Measurements from ENCODE around the gene AK8. TPM values are rescaled to one million over a fixed set of nuclear protein-coding genes. Genes with fewer than 3 reads are reported as not detected.
A peak's percentile ranks its signal among the peaks of the same experiment; 100 is the strongest.

AK8 gene
- total RNA-seq, 1 experiment from 2014 or later, result 2.5 TPM

DNA sequence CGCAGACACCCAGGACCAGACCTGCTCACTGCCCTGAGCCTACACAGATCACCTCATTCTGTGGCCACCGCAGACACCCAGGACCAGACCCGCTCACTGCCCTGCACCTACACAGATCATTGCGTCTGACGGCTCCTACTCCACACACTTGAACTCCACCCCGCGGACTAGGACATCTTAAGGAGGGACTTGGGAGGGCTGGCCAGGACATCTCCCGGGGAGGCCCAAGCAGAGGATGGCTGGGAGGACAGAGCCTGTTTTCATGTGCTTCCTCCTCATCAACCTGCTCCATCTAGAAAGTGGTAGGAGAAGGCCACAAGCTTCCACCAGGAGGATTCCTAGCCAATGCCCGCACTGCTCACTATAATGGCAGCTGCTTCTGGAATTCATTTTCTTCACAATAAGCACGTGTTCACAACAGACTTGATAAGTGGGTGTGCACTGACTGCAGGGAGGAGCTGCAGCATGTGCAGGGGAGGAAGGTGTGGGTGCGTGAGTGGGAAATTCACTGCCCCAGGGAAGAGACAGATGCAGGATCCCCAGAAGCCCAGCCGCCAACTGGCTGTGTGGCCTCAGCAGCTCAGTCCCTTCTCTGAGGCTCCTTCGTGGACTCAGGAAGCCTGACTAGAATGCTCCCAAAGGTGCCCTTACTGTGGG lies 64.8 kb downstream of the AK8 start (continued):
- TF ChIP-seq, protein P1, sequence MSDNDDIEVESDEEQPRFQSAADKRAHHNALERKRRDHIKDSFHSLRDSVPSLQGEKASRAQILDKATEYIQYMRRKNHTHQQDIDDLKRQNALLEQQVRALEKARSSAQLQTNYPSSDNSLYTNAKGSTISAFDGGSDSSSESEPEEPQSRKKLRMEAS (IDR thresholded peaks at IDR 0.05), result no peak
- no peak for TF ChIP-seq POLR2A (IDR thresholded peaks at IDR 0.05; ENCODE audit: borderline replicate concordance, extremely low read depth, insufficient read depth, insufficient read length)
- TF ChIP-seq SP1 (IDR thresholded peaks at IDR 0.05; ENCODE audit: low read depth), result no peak
- no peak for TF ChIP-seq FOSL1 (IDR thresholded peaks at IDR 0.05; ENCODE audit: low read depth)
- no peak for TF ChIP-seq ATF3 (IDR thresholded peaks at IDR 0.05)

DNA sequence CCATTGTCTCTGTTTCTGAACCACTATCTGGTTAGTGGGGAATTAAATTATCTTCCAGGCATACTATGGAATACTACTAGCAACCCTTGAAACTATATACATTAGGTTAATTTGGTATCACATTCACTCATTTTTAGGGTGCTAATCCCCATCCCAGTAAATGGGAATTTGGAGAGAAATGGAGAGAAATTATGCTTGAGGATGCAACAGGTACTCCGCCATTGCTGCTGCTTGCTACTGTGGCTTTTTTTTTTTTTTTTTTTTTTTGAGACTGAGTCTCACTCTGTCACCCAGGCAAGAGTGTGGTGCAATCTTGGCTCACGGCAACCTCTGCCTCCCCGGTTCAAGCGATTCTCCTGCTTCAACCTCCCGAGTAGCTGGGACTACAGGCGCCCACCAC lies 66.1 kb downstream of the AK8 start:
- H3K9me3 ChIP-seq (ENCODE audit: control insufficient read depth in 1 of 2, insufficient read depth in 1 of 2, low read depth in 1 of 2, low read length in 2 of 2), result no peaks in the 10 kb centered on the region
- ATAC-seq (no peak), DNase-seq (ENCODE audit: low read depth, low spot score) (no peak)
- RAD21 ChIA-PET (ENCODE audit: low non-redundant PET in 1 of 2, low total read pairs in 2 of 2, uncharacterized antibody in 2 of 2, unreplicated experiment in 2 of 2), result no interaction called here
- POLR2A ChIA-PET, result interaction anchor here (0.6 kb wide), 1 partner anchor 9 kb away, joined by 3 read pairs; no protein-coding TSS in a partner anchor
- H2AFZ ChIP-seq (ENCODE audit: low read depth, low read length, poor library complexity, severe bottlenecking), result peak overlapping the region; percentile 46
- CTCF ChIA-PET, result interaction anchor here (0.6 to 1.2 kb wide), 7 partner anchors 8 to 402 kb away, joined by 3 to 6 read pairs (median 3); partner anchors contain the start of genes CFAP77 and SPACA9
- no peak overlapping the region for H3K9ac ChIP-seq (ENCODE audit: low read length)
- H3K4me2 ChIP-seq (ENCODE audit: low read length), result peak overlapping the region; percentile 52
- no peaks in the 10 kb centered on the region for H4K20me1 ChIP-seq (ENCODE audit: insufficient read depth)
- no peak for TF ChIP-seq CBX3 (IDR thresholded peaks at IDR 0.05; ENCODE audit: low read depth)
- TF ChIP-seq ZFX (IDR thresholded peaks at IDR 0.05), result no peak
- no peaks in the 10 kb centered on the region for H3K36me3 ChIP-seq (ENCODE audit: control insufficient read depth in 1 of 2, insufficient read depth in 2 of 2, low read length in 2 of 2)
- no peak overlapping the region for H3K27ac ChIP-seq (ENCODE audit: low read depth, low read length)
- H3K4me3 ChIP-seq (replicated peaks in 1 of 2; ENCODE audit: low read depth in 1 of 2, low read length in 2 of 2), result no peak overlapping the region
- no TSS peak for BruUV-seq (replicated peaks)
- no peaks in the 10 kb centered on the region for H3K79me2 ChIP-seq (ENCODE audit: insufficient read depth, low read length)
- peaks cover 0 to 9% of the 10 kb centered on the region in 2 experiments; a peak in 1 of 4 replicates for H3K4me1 ChIP-seq (ENCODE audit: control insufficient read depth in 1 of 2, insufficient read depth in 2 of 2, low read length in 2 of 2)
- H3K9me2 ChIP-seq (ENCODE audit: insufficient read depth), result no peaks in the 10 kb centered on the region
- intact Hi-C loops (cut with micrococcal nuclease), result loop anchor here (1.0 kb wide), 2 partner anchors 90 to 165 kb away; no protein-coding TSS in a partner anchor
- peaks cover 7% of the 10 kb centered on the region; the same call in 1 of the 2 replicates for H3K27me3 ChIP-seq (ENCODE audit: insufficient read depth, low read length)

GRCh38 chr9:132810314-132810713 lies 67.8 kb downstream of the AK8 start:
- TF ChIP-seq EGR1 (IDR thresholded peaks at IDR 0.05; ENCODE audit: low read depth) (no peak), ELF1 (IDR thresholded peaks at IDR 0.05; ENCODE audit: borderline replicate concordance, low read depth) (no peak), ZNF274 (IDR thresholded peaks at IDR 0.05; ENCODE audit: low read depth, low read length) (no peak)
- TF ChIP-seq, protein P2, sequence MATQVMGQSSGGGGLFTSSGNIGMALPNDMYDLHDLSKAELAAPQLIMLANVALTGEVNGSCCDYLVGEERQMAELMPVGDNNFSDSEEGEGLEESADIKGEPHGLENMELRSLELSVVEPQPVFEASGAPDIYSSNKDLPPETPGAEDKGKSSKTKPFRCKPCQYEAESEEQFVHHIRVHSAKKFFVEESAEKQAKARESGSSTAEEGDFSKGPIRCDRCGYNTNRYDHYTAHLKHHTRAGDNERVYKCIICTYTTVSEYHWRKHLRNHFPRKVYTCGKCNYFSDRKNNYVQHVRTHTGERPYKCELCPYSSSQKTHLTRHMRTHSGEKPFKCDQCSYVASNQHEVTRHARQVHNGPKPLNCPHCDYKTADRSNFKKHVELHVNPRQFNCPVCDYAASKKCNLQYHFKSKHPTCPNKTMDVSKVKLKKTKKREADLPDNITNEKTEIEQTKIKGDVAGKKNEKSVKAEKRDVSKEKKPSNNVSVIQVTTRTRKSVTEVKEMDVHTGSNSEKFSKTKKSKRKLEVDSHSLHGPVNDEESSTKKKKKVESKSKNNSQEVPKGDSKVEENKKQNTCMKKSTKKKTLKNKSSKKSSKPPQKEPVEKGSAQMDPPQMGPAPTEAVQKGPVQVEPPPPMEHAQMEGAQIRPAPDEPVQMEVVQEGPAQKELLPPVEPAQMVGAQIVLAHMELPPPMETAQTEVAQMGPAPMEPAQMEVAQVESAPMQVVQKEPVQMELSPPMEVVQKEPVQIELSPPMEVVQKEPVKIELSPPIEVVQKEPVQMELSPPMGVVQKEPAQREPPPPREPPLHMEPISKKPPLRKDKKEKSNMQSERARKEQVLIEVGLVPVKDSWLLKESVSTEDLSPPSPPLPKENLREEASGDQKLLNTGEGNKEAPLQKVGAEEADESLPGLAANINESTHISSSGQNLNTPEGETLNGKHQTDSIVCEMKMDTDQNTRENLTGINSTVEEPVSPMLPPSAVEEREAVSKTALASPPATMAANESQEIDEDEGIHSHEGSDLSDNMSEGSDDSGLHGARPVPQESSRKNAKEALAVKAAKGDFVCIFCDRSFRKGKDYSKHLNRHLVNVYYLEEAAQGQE (IDR thresholded peaks at IDR 0.05; ENCODE audit: low read depth), result no peak
- POLR2A ChIA-PET, result no interaction called here
- BruUV-seq (replicated peaks), result no TSS peak

More at GRCh38 chr9:132810314-132810713, 67.8 kb downstream of the AK8 start:
- Histone ChIP-seq H3K27ac (ENCODE audit: low read depth, low read length) (no peak overlapping the region), H3K36me3 (ENCODE audit: control insufficient read depth in 1 of 2, insufficient read depth in 2 of 2, low read length in 2 of 2) (no peaks in the 10 kb centered on the region), H3K9me2 (ENCODE audit: insufficient read depth) (no peaks in the 10 kb centered on the region), H4K20me1 (ENCODE audit: insufficient read depth) (no peaks in the 10 kb centered on the region), H3K4me3 (replicated peaks in 1 of 2; ENCODE audit: low read depth in 1 of 2, low read length in 2 of 2) (no peak overlapping the region), H2AFZ (ENCODE audit: low read depth, low read length, poor library complexity, severe bottlenecking) (no peak overlapping the region), H3K4me1 (ENCODE audit: control insufficient read depth in 1 of 2, insufficient read depth in 2 of 2, low read length in 2 of 2) (peaks cover 0 to 9% of the 10 kb centered on the region in 2 experiments; a peak in 1 of 4 replicates), H3K27me3 (ENCODE audit: insufficient read depth, low read length) (no peaks in the 10 kb centered on the region), H3K79me2 (ENCODE audit: insufficient read depth, low read length) (no peaks in the 10 kb centered on the region), H3K9ac (ENCODE audit: low read length) (no peak overlapping the region), H3K9me3 (ENCODE audit: control insufficient read depth in 1 of 2, insufficient read depth in 1 of 2, low read depth in 1 of 2, low read length in 2 of 2) (no peaks in the 10 kb centered on the region), H3K4me2 (ENCODE audit: low read length) (no peak overlapping the region)
- intact Hi-C loops (cut with micrococcal nuclease), result no loop called here
- CTCF ChIA-PET, result no interaction called here
- DNase-seq (ENCODE audit: low read depth, low spot score) (no peak), ATAC-seq (no peak)
- RAD21 ChIA-PET (ENCODE audit: low non-redundant PET in 1 of 2, low total read pairs in 2 of 2, uncharacterized antibody in 2 of 2, unreplicated experiment in 2 of 2), result no interaction called here
